ENCODE data around the gene STRADA.

- TF ChIP-seq CTCF (IDR thresholded peaks at IDR 0.05) (no peak), ZFX (IDR thresholded peaks at IDR 0.05; ENCODE audit: borderline replicate concordance) (no peak)
Measured at GRCh38 chr17:63722403-63722802, 19.2 kb downstream of the STRADA start.
